Measurements from ENCODE around the gene ZNF343. TPM values are rescaled to one million over a fixed set of nuclear protein-coding genes. Genes with fewer than 3 reads are reported as not detected.

Gene ZNF343
- total and polyA plus RNA-seq, 12 donors = 5.8 to 13.0 (median 9.4) TPM

- no peak overlapping the region for H3K4me3 ChIP-seq
- no peaks in the 10 kb centered on the region for H3K27me3 ChIP-seq
- no peaks in the 10 kb centered on the region for H3K9me3 ChIP-seq (replicated peaks in 1 of 3)
- no peak for TF ChIP-seq POLR2A (IDR thresholded peaks at IDR 0.05)
- peaks cover 0 to 5% of the 10 kb centered on the region in 2 donors for H3K4me1 ChIP-seq (replicated peaks in 1 of 2)
- DNase-seq = no peak
- WGBS, 4 donors = 74 to 85% (median 84%) methylated on average over 3 of the region's 3 CpGs
- H3K27ac ChIP-seq = no peak overlapping the region
- no peaks in the 10 kb centered on the region for H3K36me3 ChIP-seq (replicated peaks in 1 of 2)
- intact Hi-C loops (cut with DNase I) = loop anchor here (10.0 kb wide), 2 partner anchors 124 to 134 kb away; partner anchors contain the start of gene NOP56 (in 1 of the 2)
These were observed 11.9 kb upstream of the ZNF343 start for GRCh38 chr20:2520617-2521016.

DNA sequence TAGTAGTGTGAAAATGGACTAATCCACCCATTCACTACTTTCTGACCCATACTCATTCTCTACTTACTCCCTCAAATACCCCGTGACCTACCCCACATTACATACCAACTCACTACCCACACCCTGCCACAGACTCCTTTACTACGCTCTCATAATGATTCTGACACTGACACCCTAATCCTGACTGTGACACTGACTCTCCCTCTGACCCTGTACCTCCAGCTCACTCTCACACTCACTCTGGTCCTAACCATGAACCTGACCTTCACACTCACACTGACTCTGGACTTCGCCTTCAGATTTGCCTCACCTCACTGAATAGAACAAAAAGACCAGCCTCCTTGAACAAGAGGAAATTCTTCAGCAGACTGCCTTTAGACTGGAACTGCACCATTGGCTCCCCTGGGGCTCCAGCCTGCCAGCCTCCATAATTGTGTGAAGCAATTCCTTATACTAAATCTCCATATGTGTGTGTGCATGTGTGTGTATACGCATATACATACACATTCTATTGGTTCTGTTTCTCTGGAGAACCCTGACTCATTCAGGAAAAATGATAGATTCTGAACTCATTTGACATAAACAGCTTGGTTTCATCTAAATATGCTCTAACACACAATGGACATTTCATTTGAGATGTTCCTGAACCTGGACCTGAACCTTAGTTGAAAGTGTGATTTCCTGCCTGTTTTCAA, 10.5 kb upstream of the ZNF343 start:
- no peak overlapping the region for H3K27ac ChIP-seq
- no peaks in the 10 kb centered on the region for H3K36me3 ChIP-seq (replicated peaks in 1 of 2)
- intact Hi-C loops (cut with DNase I) = no loop called here
- H3K4me3 ChIP-seq = no peak overlapping the region
- 90 to 95% (median 94%) methylated on average over 4 of the region's 4 CpGs for WGBS, 4 donors
- no peak for DNase-seq
- H3K27me3 ChIP-seq = no peaks in the 10 kb centered on the region
- peaks cover 0 to 5% of the 10 kb centered on the region in 2 donors for H3K4me1 ChIP-seq (replicated peaks in 1 of 2)
- no peaks in the 10 kb centered on the region for H3K9me3 ChIP-seq (replicated peaks in 1 of 3)
- TF ChIP-seq POLR2A (IDR thresholded peaks at IDR 0.05) (no peak), CTCF (IDR thresholded peaks at IDR 0.05) (no peak)

- intact Hi-C loops (cut with DNase I) = no loop called here
- DNase-seq = no peak
- 77 to 89% (median 87%) methylated on average over 4 of the region's 4 CpGs for WGBS, 4 donors
These were observed 9.8 kb upstream of the ZNF343 start for GRCh38 chr20:2518558-2518957.

GRCh38 chr20:2518096-2518495, 9.4 kb upstream of the ZNF343 start:
- Histone ChIP-seq H3K4me1 (replicated peaks in 1 of 2) (no peaks in the 10 kb centered on the region), H3K36me3 (replicated peaks in 1 of 2) (no peaks in the 10 kb centered on the region), H3K4me3 (no peak overlapping the region), H3K27ac (no peak overlapping the region), H3K9me3 (replicated peaks in 1 of 3) (no peaks in the 10 kb centered on the region), H3K27me3 (no peaks in the 10 kb centered on the region)
- no peak for DNase-seq
- intact Hi-C loops (cut with DNase I) = no loop called here
- 80 to 87% (median 84%) methylated on average over 10 of the region's 10 CpGs for WGBS, 4 donors
- no peak for TF ChIP-seq CTCF (IDR thresholded peaks at IDR 0.05)
- no peak for TF ChIP-seq POLR2A (IDR thresholded peaks at IDR 0.05)

More at GRCh38 chr20:2518558-2518957, 9.8 kb upstream of the ZNF343 start:
- TF ChIP-seq POLR2A (IDR thresholded peaks at IDR 0.05) = no peak
- TF ChIP-seq CTCF (IDR thresholded peaks at IDR 0.05) = no peak
- no peaks in the 10 kb centered on the region for H3K27me3 ChIP-seq
- no peaks in the 10 kb centered on the region for H3K4me1 ChIP-seq (replicated peaks in 1 of 2)
- H3K36me3 ChIP-seq (replicated peaks in 1 of 2) = no peaks in the 10 kb centered on the region
- H3K9me3 ChIP-seq (replicated peaks in 1 of 3) = no peaks in the 10 kb centered on the region
- no peak overlapping the region for H3K27ac ChIP-seq
- H3K4me3 ChIP-seq = no peak overlapping the region

- H3K36me3 ChIP-seq (replicated peaks in 1 of 2) = no peaks in the 10 kb centered on the region
- H3K27me3 ChIP-seq = no peaks in the 10 kb centered on the region
- no peaks in the 10 kb centered on the region for H3K4me1 ChIP-seq (replicated peaks in 1 of 2)
- intact Hi-C loops (cut with DNase I) = no loop called here
- TF ChIP-seq POLR2A (IDR thresholded peaks at IDR 0.05) (no peak), CTCF (IDR thresholded peaks at IDR 0.05) (no peak)
- no peaks in the 10 kb centered on the region for H3K9me3 ChIP-seq (replicated peaks in 1 of 3)
- no peak overlapping the region for H3K27ac ChIP-seq
- H3K4me3 ChIP-seq = no peak overlapping the region
- no peak for DNase-seq
- whole genome bisulfite sequencing, 4 donors = 58 to 67% (median 59%) methylated on average over 2 of the region's 2 CpGs
These were observed 7.7 kb upstream of the ZNF343 start for GRCh38 chr20:2516399-2516798.
